HepG2 (cell line): ENCODE measurements around the gene SLC16A3. TPM values are rescaled to one million over a fixed set of nuclear protein-coding genes. Genes with fewer than 3 reads are reported as not detected.

Experiments used
- AGO1 ChIP-seq: fragments of 200-400 bp; formaldehyde crosslinking; IDR thresholded peaks from 2 replicates; pipeline ENCODE4 v1.6.1; 2017; ENCODE audit warnings: mild to moderate bottlenecking, low read depth, low read length, moderate library complexity; ENCODE audit not compliant: poor library complexity, severe bottlenecking
- ARNT2 ChIP-seq: sonication (generic); formaldehyde crosslinking; IDR thresholded peaks from 2 replicates; pipeline ENCODE4 v1.8.0; 2022; ENCODE audit warnings: mild to moderate bottlenecking, low read depth, missing genetic modification reagents, moderate library complexity
- HNRNPL ChIP-seq: fragments of 200-400 bp; formaldehyde crosslinking; IDR thresholded peaks from 2 replicates; pipeline ENCODE4 v1.6.1; 2017; ENCODE audit warnings: mild to moderate bottlenecking, low read depth, low read length
- KLF12 ChIP-seq: sonication (generic); formaldehyde crosslinking; IDR thresholded peaks from 2 replicates; pipeline ENCODE4 v1.4.0; 2020; ENCODE audit warnings: missing genetic modification reagents, borderline replicate concordance
- MAFK ChIP-seq, 2 experiments: IDR thresholded peaks in 1 of 2; conservative IDR thresholded peaks in 1 of 2; 2 replicates each; pipeline ENCODE4 v1.6.1; 2011; ENCODE audit warnings: improper control_type of control experiment in 2 of 2, low read length in 2 of 2
- NBN ChIP-seq: fragments of 450-650 bp; conservative IDR thresholded peaks from 2 replicates; pipeline ENCODE4 v1.6.1; 2017
- RARG ChIP-seq: sonication (generic); formaldehyde crosslinking; IDR thresholded peaks from 2 replicates; pipeline ENCODE4 v1.4.0; 2020; ENCODE audit warnings: low read depth, mild to moderate bottlenecking, missing genetic modification reagents
- ZFYVE20 ChIP-seq: sonication (generic); formaldehyde crosslinking; IDR thresholded peaks from 2 replicates; pipeline ENCODE4 v1.8.0; 2023; ENCODE audit warnings: low read depth, mild to moderate bottlenecking, moderate library complexity, missing genetic modification reagents, borderline replicate concordance
- ZMYM2 ChIP-seq: sonication (generic); formaldehyde crosslinking; IDR thresholded peaks from 2 replicates; pipeline ENCODE4 v1.8.0; 2022; ENCODE audit warnings: mild to moderate bottlenecking, missing genetic modification reagents
- ZNF468 ChIP-seq: sonication (generic); formaldehyde crosslinking; IDR thresholded peaks from 2 replicates; pipeline ENCODE4 v1.8.0; 2022; ENCODE audit warnings: mild to moderate bottlenecking, moderate library complexity, missing genetic modification reagents
- ZNF510 ChIP-seq: sonication (generic); formaldehyde crosslinking; IDR thresholded peaks from 2 replicates; pipeline ENCODE4 v1.4.0; 2020; ENCODE audit warnings: low read depth, mild to moderate bottlenecking, missing genetic modification reagents
- ZNF619 ChIP-seq: sonication (generic); formaldehyde crosslinking; IDR thresholded peaks from 2 replicates; pipeline ENCODE4 v1.4.0; 2020; ENCODE audit warnings: mild to moderate bottlenecking, missing genetic modification reagents
- ZNF7 ChIP-seq: IDR thresholded peaks from 2 replicates; pipeline ENCODE4 v1.6.1; 2016; ENCODE audit warnings: missing biosample characterization, missing genetic modification reagents
- polyA plus RNA-seq, 8 experiments: library from polyadenylated mRNA; depleted of rRNA in 3 of 8; stranded (reverse) in 7 of 8; unstranded in 1 of 8; fragments of >200 nt; fragmentation: Illumina TruSeq in 4 of 8; extraction: Trizol in 4 of 8; gene quantifications; 2 replicates each; pipeline versions ENCODE4 v1.2.1 to v1.2.3, GENCODE V29; 2011 to 2016; ENCODE audit warnings: low read depth in 4 of 8, missing spikeins in 1 of 8, mixed read lengths in 1 of 8; ENCODE audit not compliant: insufficient read depth in 1 of 8
- total RNA-seq, 5 experiments: library from RNA; depleted of rRNA; stranded (reverse); fragments of >200 nt; fragmentation: Illumina TruSeq; extraction: Trizol; gene quantifications; 2 replicates each; pipeline ENCODE4 v1.2.3, GENCODE V29; 2016; ENCODE audit warnings: low read depth in 1 of 5
- TF ChIP-seq, protein P1 (sequence below): sonication (generic); formaldehyde crosslinking; IDR thresholded peaks from 2 replicates; pipeline ENCODE4 v1.8.0; 2022; ENCODE audit warnings: low read depth, missing genetic modification reagents
- TF ChIP-seq, protein P2 (sequence below): sonication (generic); formaldehyde crosslinking; IDR thresholded peaks from 2 replicates; pipeline ENCODE4 v1.4.0; 2020; ENCODE audit warnings: missing genetic modification reagents, borderline replicate concordance
- TF ChIP-seq, protein P3 (sequence below): IDR thresholded peaks from 2 replicates; pipeline ENCODE4 v1.6.1; 2016; ENCODE audit warnings: missing biosample characterization, missing genetic modification reagents, low read depth

Gene SLC16A3
- total and polyA plus RNA-seq, 2 of the 13 experiments (the other 11 are each of a cell fraction or from before 2014, with no cell fraction given) = 242 to 349 TPM

DNA sequence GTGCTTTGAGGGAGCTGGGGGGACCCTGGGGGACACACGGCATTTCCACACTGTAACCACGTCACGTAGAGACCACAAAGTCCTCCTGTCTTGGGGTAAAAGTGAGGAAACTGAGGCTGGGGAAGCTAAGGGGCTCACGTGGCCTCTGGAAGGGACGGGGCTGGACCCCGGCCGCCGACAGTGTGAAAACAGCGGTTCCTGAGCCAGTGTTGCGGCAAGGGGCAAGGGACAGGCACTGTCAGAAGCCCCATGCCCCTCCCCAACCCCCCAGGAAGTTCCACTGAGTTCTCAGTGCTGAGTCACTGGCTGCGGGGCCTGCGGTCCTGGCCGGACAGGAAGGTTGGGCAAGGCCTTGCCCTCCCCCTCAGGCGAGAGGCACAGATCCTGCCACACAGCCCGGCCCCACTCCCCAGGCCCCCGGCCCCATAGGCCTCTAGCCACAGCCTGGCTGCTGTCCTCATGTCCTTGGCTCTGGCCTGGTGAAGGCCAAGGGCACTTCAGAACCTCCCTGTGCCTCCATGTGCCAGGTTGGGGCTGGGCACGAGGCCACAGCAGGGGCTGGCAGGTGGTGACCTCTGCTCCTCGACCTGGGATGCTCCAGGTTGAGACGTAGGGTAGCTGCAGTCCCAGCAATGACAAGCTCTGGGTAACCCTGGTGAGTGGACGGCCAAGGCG lies 11.2 kb upstream of the SLC16A3 start (continued):
- TF ChIP-seq ZMYM2 (no peak), HNRNPL (peak; percentile 95), AGO1 (no peak), ZNF468 (CRISPR knock-in tag) (peak; percentile 55; the same call in 1 of the 2 replicates), RARG (CRISPR knock-in tag) (no peak), KLF12 (CRISPR knock-in tag) (no peak; the same call in 1 of the 2 replicates), MAFK (conservative IDR thresholded peaks at IDR 0.05 in 1 of 2, IDR thresholded peaks at IDR 0.05 in 1 of 2; ENCODE audit: low read length in 2 of 2) (peak; percentile 55 to 69), ZNF619 (no peak), ZNF510 (CRISPR knock-in tag) (no peak), ARNT2 (CRISPR knock-in tag) (peak; percentile 71), NBN (no peak), ZNF7 (CRISPR knock-in tag) (no peak; the same call in 1 of the 2 replicates), ZFYVE20 (CRISPR knock-in tag) (peak; percentile 93; the same call in 1 of the 2 replicates)
- TF ChIP-seq, protein P1, sequence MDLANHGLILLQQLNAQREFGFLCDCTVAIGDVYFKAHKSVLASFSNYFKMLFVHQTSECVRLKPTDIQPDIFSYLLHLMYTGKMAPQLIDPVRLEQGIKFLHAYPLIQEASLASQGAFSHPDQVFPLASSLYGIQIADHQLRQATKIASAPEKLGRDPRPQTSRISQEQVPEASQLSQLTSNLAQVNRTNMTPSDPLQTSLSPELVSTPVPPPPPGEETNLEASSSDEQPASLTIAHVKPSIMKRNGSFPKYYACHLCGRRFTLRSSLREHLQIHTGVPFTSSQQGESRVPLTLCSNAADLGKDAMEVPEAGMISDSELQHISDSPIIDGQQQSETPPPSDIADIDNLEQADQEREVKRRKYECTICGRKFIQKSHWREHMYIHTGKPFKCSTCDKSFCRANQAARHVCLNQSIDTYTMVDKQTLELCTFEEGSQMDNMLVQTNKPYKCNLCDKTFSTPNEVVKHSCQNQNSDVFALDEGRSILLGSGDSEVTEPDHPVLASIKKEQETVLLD = peak; percentile 73; the same call in 1 of the 2 replicates
- TF ChIP-seq, protein P2, sequence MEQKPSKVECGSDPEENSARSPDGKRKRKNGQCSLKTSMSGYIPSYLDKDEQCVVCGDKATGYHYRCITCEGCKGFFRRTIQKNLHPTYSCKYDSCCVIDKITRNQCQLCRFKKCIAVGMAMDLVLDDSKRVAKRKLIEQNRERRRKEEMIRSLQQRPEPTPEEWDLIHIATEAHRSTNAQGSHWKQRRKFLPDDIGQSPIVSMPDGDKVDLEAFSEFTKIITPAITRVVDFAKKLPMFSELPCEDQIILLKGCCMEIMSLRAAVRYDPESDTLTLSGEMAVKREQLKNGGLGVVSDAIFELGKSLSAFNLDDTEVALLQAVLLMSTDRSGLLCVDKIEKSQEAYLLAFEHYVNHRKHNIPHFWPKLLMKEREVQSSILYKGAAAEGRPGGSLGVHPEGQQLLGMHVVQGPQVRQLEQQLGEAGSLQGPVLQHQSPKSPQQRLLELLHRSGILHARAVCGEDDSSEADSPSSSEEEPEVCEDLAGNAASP (CRISPR knock-in tag) = peak; percentile 87
- TF ChIP-seq, protein P3, sequence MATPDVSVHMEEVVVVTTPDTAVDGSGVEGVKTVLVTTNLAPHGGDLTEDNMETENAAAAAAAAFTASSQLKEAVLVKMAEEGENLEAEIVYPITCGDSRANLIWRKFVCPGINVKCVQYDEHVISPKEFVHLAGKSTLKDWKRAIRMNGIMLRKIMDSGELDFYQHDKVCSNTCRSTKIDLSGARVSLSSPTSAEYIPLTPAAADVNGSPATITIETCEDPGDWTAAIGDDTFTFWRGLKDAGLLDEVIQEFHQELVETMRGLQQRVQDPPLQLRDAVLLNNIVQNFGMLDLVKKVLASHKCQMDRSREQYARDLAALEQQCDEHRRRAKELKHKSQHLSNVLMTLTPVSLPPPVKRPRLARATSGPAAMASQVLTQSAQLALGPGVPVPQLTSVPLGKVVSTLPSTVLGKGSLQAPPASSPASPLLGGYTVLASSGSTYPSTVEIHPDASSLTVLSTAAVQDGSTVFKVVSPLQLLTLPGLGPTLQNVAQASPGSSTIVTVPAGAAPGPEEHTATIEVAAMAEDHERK (CRISPR knock-in tag) = no peak
